ENCODE data around the gene ARPC4. TPM values are rescaled to one million over a fixed set of nuclear protein-coding genes. Genes with fewer than 3 reads are reported as not detected.

ARPC4 gene
- total and polyA plus RNA-seq, 2 of the 13 experiments (the other 11 are each of a cell fraction or from before 2014, with no cell fraction given) = 30.1 to 83.6 TPM

GRCh38 chr3:9769426-9770275, 23.2 kb upstream of the ARPC4 start, which contains the start of gene CAMK1 (continued):
- TF ChIP-seq DRAP1 (CRISPR knock-in tag; IDR thresholded peaks at IDR 0.05) (peak; percentile 67), SP5 (CRISPR knock-in tag; IDR thresholded peaks at IDR 0.05; ENCODE audit: borderline replicate concordance, low read depth) (no peak), ZBTB44 (CRISPR knock-in tag; IDR thresholded peaks at IDR 0.05) (no peak), PRDM15 (CRISPR knock-in tag; IDR thresholded peaks at IDR 0.05) (no peak), ZNF883 (CRISPR knock-in tag; IDR thresholded peaks at IDR 0.05; ENCODE audit: not compliant biosample characterization) (peak; percentile 16), IRX3 (CRISPR knock-in tag; IDR thresholded peaks at IDR 0.05; ENCODE audit: borderline replicate concordance, low read depth) (no peak), ZNF24 (IDR thresholded peaks at IDR 0.05) (no peak), CAMTA2 (CRISPR knock-in tag; IDR thresholded peaks at IDR 0.05; ENCODE audit: borderline replicate concordance) (peak; percentile 25; the same call in 1 of the 2 replicates), BRD4 (CRISPR knock-in tag; IDR thresholded peaks at IDR 0.05) (no peak), ZNF160 (CRISPR knock-in tag; IDR thresholded peaks at IDR 0.05) (no peak), ZNF441 (CRISPR knock-in tag; IDR thresholded peaks at IDR 0.05; ENCODE audit: borderline replicate concordance) (peak; percentile 21; the same call in 1 of the 2 replicates), NR2F1 (CRISPR knock-in tag; IDR thresholded peaks at IDR 0.05) (no peak), SKIL (CRISPR knock-in tag; IDR thresholded peaks at IDR 0.05; ENCODE audit: borderline replicate concordance) (no peak), AKAP8 (CRISPR knock-in tag; IDR thresholded peaks at IDR 0.05) (0 out of 2 replicates have a peak, but pooled peaks have one; percentile 39), ZFYVE20 (CRISPR knock-in tag; IDR thresholded peaks at IDR 0.05; ENCODE audit: borderline replicate concordance, low read depth) (no peak), ZNF383 (CRISPR knock-in tag; IDR thresholded peaks at IDR 0.05; ENCODE audit: borderline replicate concordance) (no peak), FOXA3 (CRISPR knock-in tag; IDR thresholded peaks at IDR 0.05) (0 out of 2 replicates have a peak, but pooled peaks have one; percentile 7), TERF1 (CRISPR knock-in tag; IDR thresholded peaks at IDR 0.05) (no peak)

Measured in HepG2 (cell line).